Stimulated activated CD4-positive, alpha-beta T cell treated with anti-CD3 and anti-CD28 coated beads, Interleukin-1b, Interleukin-23, amount 100 ng/mL, for 4 hours (primary cell): ENCODE measurements around the gene ATP13A5.
A peak's percentile ranks its signal among the peaks of the same experiment; 100 is the strongest.

Experiments used
- DNase-seq, 2 donors: peaks; one replicate each; pipeline ENCODE4 v3.0.0-alpha.2; 2020; ENCODE audit warnings: low read depth in 2 of 2

Gene ATP13A5

DNA sequence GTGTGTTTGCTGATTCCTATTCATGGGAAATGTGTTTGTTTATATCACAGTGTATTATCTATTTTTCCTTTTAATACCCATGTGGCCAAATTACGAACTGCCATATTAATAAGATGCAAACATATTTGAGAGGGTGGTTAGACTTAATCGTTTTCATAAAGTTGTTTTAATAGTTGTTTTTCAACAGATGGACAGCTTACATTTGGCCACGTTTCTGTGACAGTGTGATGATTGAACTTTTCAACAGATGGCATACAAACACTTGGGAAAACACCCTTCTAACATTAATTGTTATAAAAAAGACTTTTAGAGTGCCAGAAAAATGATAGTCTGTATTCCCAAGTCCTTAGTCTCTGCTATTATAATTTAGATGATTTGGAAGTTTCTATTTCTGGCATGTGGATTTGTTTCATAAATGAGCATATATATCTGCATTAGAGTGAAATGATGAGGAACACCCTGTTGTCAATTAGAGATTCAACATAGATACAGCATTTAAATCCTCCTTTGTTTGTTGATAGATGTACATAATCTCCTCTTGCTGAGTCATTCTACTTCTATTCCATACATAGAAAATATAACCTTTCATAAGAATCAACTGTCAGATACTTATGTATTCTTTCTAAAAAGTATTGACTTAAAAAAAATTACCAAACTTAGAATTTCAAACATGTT, 124.4 kb downstream of the ATP13A5 start:
- DNase-seq = no peak

DNA sequence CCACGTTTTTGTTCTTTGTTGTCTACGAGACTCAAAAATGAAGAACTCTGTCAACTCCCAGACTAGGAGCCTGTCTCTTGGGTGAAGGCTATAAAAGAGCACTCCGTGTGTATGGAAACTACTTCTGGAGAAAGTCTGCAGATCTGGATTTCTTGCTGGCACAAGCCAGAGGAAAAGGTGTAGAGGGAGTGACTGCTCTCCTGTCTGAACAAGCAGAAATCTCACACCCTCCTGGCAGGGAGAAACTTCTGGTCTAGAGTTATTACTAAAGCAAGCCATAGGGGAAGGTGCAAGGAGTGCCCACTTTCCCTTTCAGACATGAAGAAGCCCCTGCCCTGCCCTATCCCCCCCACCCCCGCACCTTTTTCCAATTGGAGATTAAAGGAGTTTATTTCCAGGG, 128.1 kb downstream of the ATP13A5 start:
- no peak for DNase-seq

GRCh38 chr3:193248848-193249468, 129.6 kb downstream of the ATP13A5 start:
- no peak for DNase-seq

DNA sequence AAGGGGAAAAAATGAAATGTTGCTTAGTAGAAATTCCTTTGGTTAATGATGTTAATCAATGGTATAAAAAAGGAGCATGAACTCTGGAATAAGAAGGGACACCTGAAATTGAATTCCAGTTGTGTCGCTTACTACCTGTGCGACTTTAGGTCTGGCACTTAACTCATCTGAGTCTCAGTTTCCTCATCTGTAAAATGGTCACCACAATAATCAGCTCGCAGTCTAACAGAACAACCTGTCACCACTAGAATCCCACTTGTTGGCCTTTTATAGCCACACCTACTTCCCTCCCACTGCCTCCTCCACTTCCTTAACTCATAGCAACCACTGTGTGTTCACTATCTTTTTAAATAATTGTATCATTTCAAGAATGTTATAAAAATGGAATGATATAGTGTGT, 135.0 kb downstream of the ATP13A5 start:
- no peak for DNase-seq

DNA sequence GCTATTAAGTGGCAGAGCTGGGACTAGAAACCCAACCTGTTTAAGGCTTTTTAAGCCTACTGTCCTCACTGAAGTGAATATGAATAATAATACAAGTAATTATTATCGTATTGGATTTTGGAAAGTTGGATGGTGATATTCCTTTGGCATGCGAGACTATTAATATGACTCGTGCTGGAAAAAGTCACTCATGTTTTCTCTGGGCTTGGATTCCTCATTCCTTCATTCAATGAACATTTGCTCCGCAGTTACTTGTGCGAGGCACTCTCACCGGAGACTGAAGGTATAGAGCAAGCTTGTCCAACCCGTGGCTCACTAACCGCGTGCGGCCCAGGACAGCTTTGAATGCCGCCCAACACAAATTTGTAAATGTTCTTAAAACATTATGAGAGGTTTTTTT, 136.8 kb downstream of the ATP13A5 start:
- DNase-seq = no peak

GRCh38 chr3:193240850-193241706, 137.5 kb downstream of the ATP13A5 start, which contains the start of gene PLAAT1:
PLAAT1 (plus strand) TSS chr3:193241222; CDS start chr3:193255651, 14,429 bp downstream.
- DNase-seq = peak in 1 of 2 donors; percentile 11

GRCh38 chr3:193240436-193240849, 138.1 kb downstream of the ATP13A5 start:
- no peak for DNase-seq

GRCh38 chr3:193237030-193237429, 141.5 kb downstream of the ATP13A5 start:
- DNase-seq = no peak

GRCh38 chr3:193236599-193236998, 142.0 kb downstream of the ATP13A5 start:
- DNase-seq = no peak

DNA sequence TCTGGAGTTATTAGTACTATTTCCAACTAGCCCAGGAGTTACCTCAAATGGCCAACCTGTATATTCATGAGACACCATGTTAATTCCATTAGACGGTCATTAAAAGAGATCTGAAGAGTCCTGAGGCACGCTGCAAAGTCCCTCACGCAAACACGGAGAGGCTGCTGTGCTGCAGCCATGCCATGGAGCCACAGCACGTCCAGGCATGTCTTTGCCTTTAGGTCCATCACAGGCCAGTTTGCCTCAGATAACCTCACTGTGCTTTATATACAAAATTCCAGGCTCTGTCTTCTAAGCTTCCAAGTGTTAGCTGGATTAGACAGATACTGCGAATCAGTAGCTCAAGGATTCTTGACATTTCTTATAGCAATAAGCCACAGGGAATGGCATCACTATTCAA, 147.4 kb downstream of the ATP13A5 start:
- DNase-seq = no peak

- no peak for DNase-seq
These were observed 147.9 kb downstream of the ATP13A5 start for GRCh38 chr3:193230610-193231009.

- DNase-seq = no peak
These were observed 148.6 kb downstream of the ATP13A5 start for GRCh38 chr3:193229851-193230420.

DNA sequence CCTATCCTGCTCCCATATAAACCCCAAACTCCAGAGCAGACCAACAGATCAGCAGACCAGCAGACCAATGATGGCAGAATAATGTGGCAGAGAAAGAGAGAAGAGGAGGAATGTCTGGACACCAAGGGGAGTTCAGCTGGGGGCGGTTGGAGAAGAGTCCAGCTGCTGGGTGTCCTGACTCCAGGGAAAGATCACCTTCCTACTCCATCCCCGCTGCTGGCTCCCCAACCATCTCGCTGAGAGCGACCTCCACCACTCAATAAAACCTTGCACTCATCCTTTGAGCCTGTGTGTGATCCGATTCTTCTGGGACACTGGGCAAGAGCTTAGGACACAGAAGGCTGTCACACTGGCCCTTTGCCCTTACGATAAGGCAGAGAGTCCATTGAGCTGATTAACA, 150.3 kb downstream of the ATP13A5 start:
- DNase-seq = no peak

GRCh38 chr3:193225302-193226125, 153.0 kb downstream of the ATP13A5 start:
- DNase-seq = no peak
